KG1 (cell line): Measurements from ENCODE around the gene CACNA2D3.

Experiments used
- DNase-seq: peaks from one replicate; lab custom pipeline; 2025; lab: John Stamatoyannopoulos, UW

Gene CACNA2D3

DNA sequence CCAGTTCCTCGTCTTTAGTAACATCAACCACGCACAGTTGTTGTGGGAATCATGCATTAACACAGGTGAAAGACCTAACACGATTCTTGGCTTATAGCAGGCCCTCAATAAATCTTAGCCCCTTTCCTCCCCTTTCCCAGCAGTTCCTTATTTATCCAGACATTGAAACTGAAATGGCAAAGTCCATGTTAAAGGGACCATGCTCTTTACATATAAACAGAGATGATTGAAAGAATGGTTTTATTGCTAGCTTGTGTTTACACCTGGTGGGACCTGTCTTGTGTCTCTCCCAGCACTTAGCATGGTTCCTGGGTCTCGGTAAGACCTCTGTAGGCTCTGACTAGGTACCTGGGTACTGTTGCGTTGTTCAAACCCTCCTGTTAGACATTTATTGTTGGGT, 553.7 kb downstream of the CACNA2D3 start:
- no peak for DNase-seq

DNA sequence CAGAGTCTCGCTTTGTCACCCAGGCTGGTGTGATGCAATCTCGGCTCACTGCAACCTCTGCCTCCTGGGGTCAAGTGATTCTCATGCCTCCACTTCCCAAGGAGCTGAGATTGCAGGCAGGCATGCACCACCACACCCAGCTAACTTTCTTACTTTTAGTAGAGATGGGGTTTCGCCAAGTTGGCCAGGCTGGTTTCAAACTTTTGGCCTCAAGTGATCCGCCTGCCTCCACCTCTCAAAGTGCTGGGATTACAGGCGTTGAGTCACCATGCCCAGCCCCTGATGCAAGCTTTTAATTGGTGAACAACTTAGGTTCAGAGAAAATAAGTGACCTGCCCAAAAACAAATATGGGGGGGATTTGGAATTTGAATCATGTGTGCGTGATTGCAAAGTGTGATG, 559.4 kb downstream of the CACNA2D3 start:
- no peak for DNase-seq

DNA sequence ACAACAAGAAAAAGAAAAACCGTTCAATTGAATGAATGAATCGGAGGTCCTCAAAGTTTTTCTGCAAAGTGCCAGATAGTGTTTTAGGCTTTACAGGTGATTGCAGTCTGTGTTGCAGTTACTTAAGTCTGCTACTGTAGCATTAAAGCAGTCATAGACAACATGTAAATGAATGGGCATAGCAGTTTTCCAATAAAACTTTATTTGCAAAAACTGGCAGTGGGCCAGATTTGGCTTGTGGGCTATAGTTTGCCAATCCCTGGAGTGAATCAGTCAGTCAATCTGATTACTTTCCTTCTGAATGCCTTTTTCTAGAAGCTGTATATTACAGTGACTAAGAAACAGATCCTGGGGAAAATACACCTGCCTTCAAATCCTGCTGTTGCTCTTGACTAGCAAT, 562.9 kb downstream of the CACNA2D3 start:
- DNase-seq: no peak

DNA sequence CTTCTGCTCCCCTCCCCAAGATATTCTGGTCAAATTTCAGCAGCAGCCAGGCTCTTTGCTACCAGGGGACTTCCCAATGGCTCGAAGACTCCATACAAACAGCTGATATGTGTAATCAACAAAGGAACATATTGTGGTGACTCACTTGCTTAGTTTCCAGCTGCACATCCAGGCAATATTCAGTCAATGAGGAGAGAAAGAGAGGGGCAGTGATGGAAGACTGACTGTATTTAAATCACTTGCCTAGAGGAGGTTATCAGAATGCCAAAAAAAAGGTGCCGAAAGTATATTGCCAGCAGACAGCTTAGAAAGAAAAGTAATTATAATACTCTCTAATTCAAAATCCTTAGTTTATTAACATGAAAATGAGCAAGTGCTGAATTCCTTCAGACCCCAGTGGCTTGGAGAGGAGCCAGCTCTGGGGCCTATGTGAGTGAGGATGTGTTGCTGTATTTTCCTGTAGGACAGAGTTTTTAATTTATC, 569.0 kb downstream of the CACNA2D3 start:
- DNase-seq: no peak

DNA sequence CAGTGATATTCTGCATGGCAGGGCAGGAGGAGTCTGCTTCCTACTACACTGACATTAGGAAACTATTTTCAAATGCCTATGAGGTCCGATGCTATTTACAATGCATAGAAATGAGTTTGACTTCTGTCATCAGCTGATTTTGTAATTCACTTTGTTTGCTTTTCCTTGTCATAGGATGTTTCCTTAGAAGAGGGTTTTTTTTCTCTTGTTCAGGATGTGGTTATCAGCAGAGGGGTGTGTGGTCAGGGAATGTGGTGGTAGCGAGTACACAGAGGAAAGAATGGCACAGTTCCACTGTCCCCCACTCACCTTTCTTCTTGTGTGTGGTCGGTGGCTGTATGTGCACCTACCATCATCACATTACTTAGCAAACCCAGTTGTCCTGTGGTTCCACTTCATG, 574.0 kb downstream of the CACNA2D3 start:
- DNase-seq: no peak

DNA sequence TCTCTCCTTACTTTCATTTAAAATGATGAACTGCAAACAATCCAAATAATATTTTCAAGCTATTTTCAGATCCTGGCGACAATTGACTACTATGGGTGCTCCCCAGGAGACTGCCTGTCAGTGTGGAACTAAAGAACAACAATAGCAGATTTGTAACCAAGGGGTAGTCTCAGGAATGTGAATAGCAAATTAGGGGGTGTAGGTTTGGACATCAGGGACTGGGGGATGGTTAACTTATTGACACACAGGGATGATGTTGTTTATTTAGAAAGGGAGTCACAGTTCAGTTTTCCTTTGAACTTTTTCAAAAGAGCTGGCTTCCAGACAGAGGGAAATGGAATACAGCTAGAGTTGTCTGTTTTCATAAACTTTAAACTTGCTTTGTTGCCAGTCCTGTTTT, 575.7 kb downstream of the CACNA2D3 start:
- no peak for DNase-seq

DNA sequence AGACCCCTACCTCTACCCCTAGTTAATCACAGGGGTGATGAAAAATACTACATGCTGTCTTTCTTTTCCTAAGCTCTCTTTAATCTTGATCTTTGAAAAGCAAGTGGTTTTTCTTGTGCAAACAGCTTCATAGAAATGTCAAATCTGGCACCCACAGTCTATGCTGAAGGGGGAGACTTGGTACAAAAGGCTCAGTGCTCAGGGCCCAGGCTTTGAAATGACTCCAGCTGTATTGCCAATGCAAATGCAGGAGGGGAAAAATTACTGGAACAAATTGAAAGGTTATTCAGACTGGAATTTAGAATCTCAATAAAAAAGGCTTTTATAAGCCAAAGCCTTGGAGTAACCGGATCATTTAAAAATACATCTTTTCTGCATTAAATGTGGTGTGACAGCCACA, 581.6 kb downstream of the CACNA2D3 start:
- no peak for DNase-seq

DNA sequence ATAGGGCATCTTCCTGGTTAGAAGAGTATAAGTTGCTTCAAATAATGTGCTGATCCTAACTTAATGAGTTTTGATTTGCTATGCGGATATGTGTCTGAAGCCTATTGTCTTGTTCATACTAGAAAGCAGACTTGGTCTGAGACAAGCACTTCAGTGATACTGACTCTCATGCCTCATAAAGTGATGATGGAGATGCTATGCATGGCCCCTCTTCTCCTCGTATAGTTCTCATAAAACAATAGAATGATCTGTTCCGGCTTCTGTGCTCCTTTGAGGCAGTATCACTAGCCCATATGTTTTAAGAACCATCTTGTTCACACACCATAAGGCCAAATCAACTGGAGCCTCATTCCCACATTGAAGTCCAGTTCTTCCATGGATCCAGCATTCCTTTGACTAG, 583.4 kb downstream of the CACNA2D3 start:
- DNase-seq: no peak

DNA sequence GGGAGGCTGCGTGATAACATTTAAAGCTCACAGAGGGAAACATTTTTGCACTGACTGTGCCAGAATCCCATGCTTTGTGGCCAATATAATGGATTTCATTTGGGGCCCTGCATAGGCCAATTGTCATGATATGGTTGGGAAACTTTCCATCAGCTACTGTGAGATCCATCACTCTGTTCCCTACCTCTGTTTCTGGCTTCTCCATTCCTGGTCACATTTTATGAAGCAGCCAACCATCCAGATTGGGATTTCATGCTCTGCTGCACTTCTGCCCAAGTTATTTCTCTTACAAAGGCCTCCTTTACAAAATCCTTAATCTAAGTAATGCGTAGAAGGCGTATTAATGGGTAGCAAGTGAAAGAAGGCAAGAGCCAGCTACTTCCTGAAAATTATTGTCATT, 584.4 kb downstream of the CACNA2D3 start:
- no peak for DNase-seq

DNA sequence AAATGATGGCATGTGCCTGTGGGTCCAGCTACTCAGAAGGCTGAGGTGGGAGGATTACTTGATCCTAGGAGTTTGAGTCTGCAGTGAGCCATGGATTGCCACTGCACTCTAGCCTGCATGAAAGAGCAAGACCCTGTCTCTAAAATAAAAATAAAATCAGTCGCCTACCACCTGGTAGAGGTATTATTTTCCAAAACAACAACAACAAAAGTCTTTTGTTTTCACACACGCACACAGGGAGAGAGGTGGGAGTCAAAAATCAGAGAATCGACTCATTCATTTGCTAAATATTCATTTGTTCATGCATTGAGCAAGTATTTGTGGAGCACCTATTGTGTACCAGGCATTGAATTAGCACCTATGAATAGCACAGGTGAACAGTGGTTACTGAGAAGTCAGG, 587.4 kb downstream of the CACNA2D3 start:
- no peak for DNase-seq

DNA sequence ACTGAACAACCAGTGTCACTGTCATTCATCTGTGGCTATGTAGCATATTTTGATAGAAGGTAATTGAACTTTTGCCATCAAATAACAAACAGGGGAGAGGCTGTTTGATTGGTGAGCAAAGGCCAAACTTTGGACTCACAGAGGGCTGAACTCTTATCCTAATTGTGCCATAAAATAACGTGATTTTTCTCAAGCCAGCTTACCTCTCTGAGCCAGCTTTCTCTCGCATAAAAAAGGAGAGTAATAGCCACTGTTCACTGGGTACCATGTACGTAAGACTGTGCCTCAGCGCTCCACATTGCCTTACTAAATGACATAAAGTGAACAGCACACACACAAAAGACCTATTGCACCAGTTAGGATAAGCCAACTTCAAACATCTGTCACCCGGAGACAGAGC, 588.6 kb downstream of the CACNA2D3 start:
- DNase-seq: no peak

DNA sequence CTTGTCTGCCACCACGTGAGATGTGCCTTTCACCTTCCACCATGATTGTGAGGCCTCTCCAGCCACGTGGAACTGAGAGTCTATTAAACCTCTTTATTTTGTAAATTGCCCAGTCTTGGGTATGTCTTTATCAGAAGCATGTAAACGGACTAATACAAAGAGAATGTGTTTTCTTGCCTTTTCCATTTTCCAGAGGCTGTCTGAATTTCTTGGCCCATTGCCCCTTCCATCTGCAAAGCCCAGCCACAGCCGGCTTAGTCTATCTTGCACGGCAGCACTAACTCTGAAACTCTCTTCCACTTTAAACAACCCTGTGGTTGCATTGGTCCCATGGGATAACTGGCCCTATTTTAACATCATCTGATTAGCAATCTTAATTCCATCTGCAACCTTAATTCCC, 590.2 kb downstream of the CACNA2D3 start:
- DNase-seq: no peak

DNA sequence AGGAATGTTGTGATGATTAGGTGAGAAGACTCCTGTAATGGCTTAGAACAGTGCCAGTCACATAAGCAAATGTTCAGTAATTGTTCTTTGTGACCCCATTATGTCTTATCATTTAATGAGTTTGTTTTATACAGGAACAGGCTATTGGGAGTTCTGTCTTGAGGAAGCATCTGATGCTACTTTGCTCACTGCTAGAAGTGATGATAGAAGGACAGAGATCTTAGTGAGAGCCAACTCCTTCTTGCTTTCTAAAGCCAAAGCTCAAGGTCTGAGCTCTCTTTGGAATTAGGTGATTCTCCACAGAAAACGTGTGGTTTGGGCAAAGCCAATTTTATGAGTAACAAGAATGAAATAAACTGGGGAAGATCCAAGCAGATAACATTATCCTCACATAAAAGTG, 590.7 kb downstream of the CACNA2D3 start:
- DNase-seq: no peak

DNA sequence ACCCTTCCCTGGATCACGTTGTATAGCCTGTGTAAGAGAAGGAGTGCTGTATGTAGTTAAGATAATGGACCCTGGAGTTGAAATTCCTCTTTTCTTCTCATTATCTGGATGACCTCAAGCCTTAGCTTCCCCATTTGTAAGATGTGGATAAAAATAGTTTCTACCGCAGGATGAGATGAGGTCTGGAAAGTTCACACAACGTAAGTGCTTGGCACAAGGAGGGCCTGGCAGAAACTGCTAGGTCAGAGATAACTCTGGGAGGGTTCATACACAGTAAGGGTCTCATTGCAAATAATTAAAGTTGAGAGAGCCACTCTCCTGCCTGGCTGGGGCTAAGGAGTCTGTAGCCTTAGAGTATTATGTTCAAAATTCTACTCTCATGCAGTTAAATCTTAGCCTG, 591.1 kb downstream of the CACNA2D3 start:
- no peak for DNase-seq

DNA sequence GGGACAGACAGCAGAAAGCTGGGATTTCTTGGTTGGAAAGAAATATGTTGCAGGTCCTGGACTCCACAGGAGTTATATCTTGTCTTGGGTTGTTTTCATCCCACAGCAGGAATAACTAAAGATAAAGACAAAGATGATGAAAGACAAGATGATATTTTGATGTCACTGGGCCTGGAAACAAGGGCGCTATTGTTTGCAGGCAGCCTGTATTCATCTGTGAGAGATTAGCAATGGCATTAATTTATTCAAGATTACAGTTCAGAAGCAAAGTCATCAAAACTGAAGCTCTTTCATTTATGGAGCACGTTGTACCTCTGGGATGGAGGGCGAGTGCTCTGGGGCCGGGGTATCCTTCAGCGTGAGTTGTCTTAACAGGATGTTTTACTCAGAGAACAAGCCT, 591.7 kb downstream of the CACNA2D3 start:
- no peak for DNase-seq

DNA sequence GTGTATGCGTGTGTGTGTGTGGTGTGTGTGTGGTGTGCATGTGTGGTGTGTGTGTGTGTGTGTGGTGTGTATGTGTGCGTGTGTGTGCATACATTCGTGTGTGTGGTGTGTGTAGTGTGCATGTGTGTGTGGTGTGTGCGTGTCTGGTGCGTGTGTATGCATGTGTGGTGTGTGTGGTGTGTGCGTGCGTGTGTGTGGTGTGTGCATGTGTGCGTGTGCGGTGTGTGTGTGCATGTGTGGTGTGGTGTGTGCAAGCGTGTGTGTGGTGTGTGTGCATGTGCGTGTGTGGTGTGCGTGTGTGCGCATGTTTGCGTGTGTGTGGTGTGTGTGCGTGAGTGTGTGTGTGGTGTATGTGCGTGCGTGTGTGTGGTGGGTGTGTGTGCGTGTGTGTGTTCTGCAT, 595.2 kb downstream of the CACNA2D3 start:
- DNase-seq: no peak

DNA sequence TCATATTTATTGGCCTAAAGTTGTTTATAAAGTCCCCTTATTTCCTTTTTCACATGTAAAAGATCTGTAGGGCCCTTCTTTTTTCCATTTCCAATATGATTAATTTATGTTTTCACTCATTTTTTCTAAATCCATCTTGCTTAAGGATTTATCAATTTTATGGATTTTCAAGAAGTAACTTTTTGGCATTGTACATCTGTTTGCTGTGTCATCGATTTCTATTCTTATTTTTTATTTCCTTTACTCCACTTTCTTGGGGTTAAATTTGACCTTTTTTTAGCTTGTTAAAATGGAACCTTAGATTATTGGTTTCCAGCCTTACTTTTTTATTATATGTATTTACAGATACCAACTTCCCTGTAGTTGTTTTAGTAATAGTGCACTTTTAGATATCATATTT, 597.6 kb downstream of the CACNA2D3 start:
- DNase-seq: no peak

DNA sequence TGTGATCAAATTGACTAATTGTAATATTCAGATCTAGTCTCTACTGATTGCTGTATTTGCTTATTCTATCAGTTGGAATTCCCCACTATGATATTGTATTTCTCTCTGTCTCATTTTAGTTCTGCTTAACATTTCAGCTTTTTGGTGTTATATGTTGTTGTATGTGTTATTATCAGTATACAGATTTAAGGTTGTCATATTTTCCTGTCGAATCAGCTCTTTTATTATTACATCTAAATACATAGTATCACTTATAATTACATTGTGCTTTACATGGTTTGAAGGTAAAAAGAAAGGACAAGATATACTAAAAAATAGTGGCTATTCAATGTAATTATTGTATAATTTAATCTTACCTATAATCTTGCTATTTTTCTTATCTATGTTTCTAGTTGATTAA, 598.3 kb downstream of the CACNA2D3 start:
- no peak for DNase-seq

DNA sequence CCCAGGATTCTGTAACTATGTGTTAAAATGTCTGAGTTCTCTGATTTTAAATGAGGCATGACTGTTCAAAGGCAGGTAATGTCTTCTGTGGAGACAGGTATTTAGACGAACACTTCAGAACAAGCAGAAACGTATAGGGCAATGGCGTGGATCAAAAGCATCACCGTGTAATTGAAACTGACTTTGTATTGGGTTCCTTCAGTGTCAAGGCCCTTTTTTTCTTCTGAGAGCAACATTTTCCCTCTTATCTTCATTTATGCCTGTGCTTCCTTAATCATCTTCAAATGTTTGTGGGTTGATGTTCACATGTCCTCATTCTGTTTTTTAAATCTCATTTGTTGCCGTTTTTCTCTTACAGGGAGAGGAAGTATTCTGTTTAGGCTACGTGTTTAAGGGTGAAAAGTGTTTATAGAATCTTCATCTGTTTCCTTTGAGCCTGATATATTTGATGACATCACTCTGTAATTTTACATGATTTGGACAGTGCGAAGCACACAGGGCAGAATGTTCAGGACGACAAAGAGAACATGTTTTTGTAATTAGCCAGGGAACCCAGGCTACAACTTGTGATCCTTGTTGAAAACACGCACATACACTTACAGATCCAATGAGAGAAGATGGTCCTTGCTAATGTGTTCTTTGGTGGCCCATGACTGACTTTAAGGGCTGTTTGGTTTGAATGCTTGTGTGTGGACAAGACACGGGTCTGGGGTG, 609.5 kb downstream of the CACNA2D3 start:
- no peak for DNase-seq

DNA sequence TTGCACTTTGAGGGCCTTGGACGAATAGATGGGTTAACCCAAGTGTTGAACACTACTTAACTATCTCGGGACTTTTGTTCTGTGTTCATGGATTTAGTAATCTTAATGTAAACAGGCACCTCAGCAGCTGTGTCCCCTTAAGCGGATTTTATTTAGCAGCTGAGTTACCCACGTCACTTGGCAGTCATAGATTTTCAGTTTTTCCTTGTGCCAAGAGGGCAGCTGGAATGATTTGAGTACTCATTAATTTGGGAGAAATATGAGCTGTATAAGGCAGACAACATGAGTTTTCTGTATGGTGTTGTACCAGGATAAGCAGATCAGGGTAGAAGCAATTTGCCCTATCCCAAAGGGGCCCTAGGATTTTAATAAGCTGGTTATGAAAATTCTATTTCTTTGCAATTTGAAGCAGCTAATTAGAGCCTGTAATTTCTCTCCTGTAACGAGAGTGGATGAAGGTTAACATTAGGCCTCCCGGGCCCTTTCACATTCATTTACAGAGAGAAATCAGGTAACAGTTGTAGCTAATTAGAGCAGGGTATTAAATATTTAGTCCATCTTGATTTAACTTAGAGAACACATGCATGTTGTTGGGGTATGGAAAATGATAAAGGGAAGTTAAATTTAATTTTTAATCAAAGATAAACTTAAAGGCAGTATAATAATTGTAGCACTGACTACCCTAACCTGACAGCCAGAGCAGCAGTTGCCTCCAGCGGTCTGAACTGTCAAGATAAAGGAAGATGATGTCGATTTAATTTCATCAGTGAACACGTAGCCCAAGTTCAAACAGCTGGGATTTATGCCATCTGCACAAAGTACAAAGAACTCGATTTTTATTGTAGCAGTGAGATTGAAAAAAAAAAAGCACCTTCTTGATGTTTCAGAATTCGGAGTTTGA, 611.0 kb downstream of the CACNA2D3 start:
- DNase-seq: no peak

DNA sequence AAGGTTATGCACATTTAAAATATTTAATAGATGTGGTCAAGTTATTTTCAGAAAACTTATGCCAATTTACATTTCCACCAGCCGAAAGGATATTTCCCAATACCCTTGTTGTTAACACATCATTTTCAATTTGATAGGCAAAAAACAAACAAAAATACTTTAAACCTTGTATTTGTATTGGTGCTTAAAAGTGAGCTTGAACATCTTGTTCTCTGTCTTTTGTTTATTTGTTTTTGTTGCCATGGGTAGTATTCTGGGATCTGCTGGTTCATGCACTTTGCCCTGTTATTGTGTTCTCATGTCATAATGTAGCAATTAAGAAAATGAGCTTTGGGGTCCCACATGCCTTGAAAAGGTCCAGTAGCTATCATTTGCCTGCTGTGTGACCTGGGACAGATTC, 614.1 kb downstream of the CACNA2D3 start:
- DNase-seq: no peak

DNA sequence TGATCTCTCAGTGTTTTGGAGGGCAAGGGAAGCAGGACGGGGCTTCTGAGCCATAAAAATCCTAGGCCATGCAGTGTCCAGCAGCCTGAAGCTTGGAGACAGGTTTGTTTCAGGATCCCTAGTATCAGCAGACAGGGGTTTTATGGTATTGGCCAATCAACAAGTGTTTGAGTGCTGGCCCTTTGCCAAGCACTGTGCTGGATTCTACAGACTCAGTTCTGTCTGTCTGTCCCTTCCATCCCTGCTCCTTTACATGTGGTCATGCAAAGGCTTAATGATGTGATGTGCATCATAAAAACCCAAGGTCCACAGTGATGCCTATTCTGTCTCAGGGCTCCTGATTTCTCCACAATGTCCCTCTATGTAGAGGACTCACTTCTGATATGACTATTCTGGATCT, 621.4 kb downstream of the CACNA2D3 start:
- no peak for DNase-seq

DNA sequence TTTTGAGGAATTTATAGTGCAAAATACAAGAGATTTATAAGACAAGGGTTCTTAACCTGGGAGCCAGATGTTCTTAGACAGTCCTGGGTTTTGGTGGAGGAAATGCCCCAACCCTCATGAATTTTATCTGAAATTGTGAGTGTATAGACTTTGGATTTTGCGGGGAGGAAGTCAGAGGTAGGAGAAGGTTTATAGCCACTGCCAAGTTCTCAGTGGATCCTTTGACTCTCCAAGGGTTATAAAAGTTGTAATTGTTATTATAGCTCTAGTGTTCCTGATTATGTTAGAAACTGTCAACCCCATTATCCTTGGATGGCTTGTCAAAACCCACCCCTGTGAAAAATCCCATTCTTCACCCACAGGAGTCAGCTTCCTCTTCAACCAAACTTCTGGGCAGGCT, 621.9 kb downstream of the CACNA2D3 start:
- no peak for DNase-seq
